Activated CD8-positive, alpha-beta memory T cell treated with anti-CD3 and anti-CD28 coated beads, Interleukin-2, amount 50 U/mL, for 1 hour (primary cell): ENCODE data around the gene CRAMP1.

Experiments used
- DNase-seq: peaks from one replicate; pipeline ENCODE4 v3.0.0-alpha.2; 2020; ENCODE audit errors: extremely low read depth

Gene CRAMP1

GRCh38 chr16:1655909-1656807 is 44.0 kb downstream of the CRAMP1 start:
- DNase-seq = no peak

- DNase-seq = no peak
Observed at GRCh38 chr16:1656808-1657617, 44.9 kb downstream of the CRAMP1 start.

- no peak for DNase-seq
Observed at GRCh38 chr16:1657841-1658240, 45.7 kb downstream of the CRAMP1 start.

- no peak for DNase-seq
Observed at GRCh38 chr16:1659031-1659430, 46.9 kb downstream of the CRAMP1 start.

GRCh38 chr16:1661826-1662225 is 49.7 kb downstream of the CRAMP1 start:
- DNase-seq = no peak

GRCh38 chr16:1662543-1662942 is 50.4 kb downstream of the CRAMP1 start:
- DNase-seq = no peak

- DNase-seq = no peak
Observed at GRCh38 chr16:1665829-1666228, 53.7 kb downstream of the CRAMP1 start.

- no peak for DNase-seq
Observed at GRCh38 chr16:1666316-1666715, 54.2 kb downstream of the CRAMP1 start.

GRCh38 chr16:1667271-1667670 is 55.1 kb downstream of the CRAMP1 start:
- no peak for DNase-seq

- no peak for DNase-seq
Observed at GRCh38 chr16:1667916-1668315, 55.8 kb downstream of the CRAMP1 start.

- DNase-seq = no peak
Observed at GRCh38 chr16:1668612-1669319, 56.6 kb downstream of the CRAMP1 start.

GRCh38 chr16:1669698-1670097 is 57.5 kb downstream of the CRAMP1 start:
- DNase-seq = no peak

- DNase-seq = no peak
Observed at GRCh38 chr16:1670371-1670770, 58.2 kb downstream of the CRAMP1 start.

- no peak for DNase-seq
Observed at GRCh38 chr16:1670866-1671265, 58.7 kb downstream of the CRAMP1 start.

- no peak for DNase-seq
Observed at GRCh38 chr16:1673424-1674151, 61.4 kb downstream of the CRAMP1 start.

GRCh38 chr16:1674306-1674705 is 62.1 kb downstream of the CRAMP1 start:
- DNase-seq = no peak

- no peak for DNase-seq
Observed at GRCh38 chr16:1674751-1675664, 62.8 kb downstream of the CRAMP1 start.

GRCh38 chr16:1676661-1677060 is 64.5 kb downstream of the CRAMP1 start:
- no peak for DNase-seq

GRCh38 chr16:1677339-1677738 is 65.2 kb downstream of the CRAMP1 start:
- DNase-seq = no peak

- peak; percentile 81 for DNase-seq
Observed at GRCh38 chr16:1677942-1678499, 65.9 kb downstream of the CRAMP1 start, which contains the start of gene JPT2. TSS of gene JPT2 (plus strand) at chr16:1678279. CDS start at chr16:1678313, 34 bp downstream.
